Stimulated activated CD8-positive, alpha-beta memory T cell treated with anti-CD3 and anti-CD28 coated beads, Interleukin-4, amount 100 ng/mL, for 1 hour (primary cell): Measurements from ENCODE around the gene CXorf66.
"Not testable (repeated sequence)": the region's sequence is repeated elsewhere in the genome, so short reads cannot be mapped to it uniquely, and the experiment has no call there.

ENCODE experiments used
- DNase-seq, 2 donors: peaks; one replicate each; pipeline ENCODE4 v3.0.0-alpha.2; 2020; ENCODE audit warnings: low read depth in 2 of 2, low spot score in 1 of 2

The CXorf66 gene

DNA sequence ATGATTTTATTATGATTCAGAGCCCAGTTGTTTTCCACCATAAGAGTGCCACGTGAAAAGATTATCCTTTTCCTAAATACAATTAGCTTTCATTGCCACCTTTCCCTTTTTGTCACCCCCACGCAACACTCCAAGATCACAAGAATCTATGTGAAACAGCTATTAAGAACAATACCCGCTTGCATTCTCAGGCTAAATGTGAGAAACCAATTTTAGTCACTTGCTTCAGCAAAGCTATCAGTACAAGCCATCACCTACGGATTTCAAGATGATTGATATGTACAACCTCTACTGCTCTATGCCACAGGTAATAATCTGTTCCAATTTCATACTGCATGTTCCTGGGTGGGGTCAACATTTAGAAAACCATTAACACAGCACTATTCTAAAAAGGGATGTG, 34.9 kb downstream of the CXorf66 start:
- DNase-seq, result no peak

DNA sequence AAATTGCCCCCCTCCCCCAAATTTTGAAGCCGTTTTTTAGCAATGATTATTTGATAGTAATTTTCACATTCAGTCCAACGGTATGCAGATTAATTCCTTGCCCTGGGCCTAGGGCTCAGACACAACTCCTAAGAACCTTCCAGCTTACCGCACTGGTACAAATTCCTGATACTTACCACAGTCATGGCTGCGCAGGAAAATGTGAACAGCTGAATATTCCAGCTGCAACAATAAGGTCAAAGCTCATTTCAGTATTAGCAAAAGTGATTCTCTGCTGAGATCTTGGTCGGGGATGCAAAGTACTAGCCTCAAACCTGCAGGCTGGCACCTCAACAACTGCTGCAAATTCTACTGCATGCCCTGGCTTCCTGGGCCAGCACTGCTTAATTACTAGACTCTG, 35.4 kb downstream of the CXorf66 start:
- no peak for DNase-seq

DNA sequence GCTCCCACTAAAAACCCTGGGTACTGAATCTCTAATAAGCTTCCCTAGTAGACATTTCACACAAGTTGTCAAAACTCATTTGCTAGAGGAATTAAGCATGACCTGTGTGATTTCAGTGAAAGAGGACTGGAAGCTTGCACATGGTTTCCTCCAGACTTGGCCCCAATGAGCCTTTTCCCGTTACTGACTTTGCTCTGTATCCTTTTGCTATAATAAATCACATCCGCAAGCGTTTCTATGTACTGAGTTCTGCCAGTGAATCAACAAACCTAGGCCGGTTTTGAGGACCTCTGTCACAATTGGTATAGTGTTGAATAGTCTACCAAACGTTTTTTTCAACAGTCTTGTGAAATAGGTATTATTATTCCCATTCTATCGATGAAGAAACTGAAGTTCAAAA, 40.6 kb downstream of the CXorf66 start:
- DNase-seq, result no peak

DNA sequence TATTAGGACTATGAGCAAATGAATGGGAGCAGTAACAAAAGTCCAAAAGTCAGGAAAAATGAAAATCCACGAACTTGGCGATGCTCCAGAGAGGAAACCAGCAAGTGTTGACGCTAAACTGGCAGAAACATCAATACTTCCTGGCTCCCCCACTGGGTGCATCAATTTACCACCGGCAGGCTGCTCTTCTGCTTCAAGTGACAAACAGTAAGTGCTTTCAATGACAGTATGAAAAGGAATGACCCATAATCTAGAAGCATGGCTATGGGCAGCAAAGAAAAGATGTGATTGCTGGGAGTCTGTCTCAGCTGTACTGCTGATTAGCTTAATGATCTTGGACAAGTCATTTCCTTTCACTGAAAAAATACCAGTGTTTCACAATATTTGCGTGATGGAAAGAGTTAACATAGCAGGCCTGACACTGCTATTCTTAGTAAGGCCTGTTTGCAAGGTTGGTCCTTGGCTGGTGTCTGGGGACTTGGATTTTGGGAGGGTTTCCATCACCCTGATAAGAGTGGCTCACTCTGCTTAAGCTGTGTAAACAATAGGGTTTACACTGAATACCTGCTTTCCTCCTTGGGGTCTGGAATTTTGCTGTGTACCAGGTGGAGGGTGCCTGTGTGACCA, 41.1 kb downstream of the CXorf66 start:
- DNase-seq, result no peak

DNA sequence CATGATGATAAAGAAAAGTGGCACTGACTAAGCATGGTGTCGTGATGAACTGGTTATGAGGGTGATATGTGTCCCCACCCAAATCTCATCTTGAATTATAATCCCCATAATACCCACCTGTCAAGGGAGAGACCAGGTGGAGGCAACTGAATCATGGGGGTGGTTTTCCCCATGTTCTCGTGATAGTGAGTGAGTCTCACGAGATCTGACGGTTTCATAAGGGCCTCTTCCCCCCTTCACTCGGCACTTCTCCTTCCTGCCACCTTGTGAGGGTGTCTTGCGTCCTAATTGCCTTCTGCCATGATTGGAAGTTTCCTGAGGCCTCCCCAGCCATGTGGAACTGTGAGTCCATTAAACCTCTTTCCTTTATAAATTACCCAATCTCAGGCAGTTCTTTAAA, 44.2 kb downstream of the CXorf66 start:
- DNase-seq, result not testable (repeated sequence)

DNA sequence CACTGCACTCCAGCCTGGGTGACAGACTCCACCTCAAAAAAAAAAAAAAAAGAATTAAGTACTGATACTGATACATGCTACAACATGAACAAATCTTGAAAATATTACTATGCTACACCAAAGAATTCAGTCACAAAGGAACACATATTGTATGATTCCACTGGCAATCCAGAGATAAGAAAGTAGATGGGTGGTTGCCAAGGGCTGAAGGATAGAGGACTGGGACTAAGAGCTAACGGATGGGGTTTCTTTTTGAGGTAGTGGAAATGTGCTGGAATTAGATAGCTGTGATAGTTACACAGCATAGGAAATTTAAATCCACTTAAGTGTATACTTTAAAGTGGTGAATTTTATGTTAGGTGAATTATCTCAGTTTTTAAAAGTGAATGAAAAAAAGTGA, 45.0 kb downstream of the CXorf66 start:
- DNase-seq, result no peak

DNA sequence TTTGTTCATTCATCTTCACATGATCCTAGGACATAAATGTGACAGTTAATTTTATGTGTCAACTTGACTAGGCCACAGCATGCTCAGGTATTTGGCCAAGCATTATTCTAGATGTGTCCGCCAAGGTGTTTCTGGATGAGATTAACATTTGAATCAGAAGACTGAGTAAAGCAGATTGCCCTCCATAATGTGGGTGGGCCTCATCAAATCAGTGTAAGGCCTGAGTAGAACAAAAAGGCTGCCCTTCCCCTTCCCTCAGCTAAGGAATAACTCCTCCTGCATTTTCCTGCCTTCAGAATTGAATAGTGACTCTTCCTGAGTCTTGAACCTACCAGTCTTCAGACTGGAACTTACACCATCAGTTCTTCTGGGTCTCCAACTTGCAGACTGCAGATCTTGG, 50.9 kb downstream of the CXorf66 start:
- no peak for DNase-seq

DNA sequence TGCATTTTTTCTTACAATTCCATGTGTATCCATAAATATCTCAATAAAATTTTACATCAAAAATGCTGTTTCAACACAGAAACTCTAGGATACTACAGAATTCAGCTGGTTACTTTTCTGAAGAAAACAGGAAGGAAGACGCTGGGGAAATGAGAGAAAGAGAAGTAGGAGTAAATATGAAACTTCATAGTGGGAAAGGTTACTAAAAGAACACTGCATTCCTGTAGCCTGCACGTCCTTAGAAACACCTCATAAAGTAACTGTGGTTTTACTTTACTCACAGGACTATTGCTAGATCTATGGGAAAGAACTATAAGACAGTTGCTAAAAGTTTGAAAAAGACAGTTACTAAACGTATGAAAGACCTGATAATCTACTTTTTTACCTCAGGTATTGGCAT, 55.6 kb downstream of the CXorf66 start:
- no peak for DNase-seq

DNA sequence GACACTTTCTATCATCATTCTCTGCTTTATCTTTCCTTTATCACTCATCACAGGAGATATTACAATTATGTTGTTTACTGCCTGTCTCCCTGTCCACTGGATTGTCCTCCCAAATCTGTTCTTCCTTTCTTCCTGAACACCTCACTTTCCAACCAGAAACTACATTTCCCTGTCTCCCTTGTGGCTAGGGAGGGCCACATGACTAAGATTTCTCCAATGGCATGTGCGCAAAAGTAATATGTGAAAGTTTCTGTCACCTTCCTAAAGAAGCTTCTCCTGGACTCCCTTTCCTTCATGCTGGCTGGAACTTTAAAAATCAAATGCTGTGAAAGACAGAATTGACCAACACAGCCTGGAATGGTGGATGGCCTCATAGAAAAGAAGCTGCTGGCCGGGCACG, 58.2 kb downstream of the CXorf66 start:
- no peak for DNase-seq

DNA sequence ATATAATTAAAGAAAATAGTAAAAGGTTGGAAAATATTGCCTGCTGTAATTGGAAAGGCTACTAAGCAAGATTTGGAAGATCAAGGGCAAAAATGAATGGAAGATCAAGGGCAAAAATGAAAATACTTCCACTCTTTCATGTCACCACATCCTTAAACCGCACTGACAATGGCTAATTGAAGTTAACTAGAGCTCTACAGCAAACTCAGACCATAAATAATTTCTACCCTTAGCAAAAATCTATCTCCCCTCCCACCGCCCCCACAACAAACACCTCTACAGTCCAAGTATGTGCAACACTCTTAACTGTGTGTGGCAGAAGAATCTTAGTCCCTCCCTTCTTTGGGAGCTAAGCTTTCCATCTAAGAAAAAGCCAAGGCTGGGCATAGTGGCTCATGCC, 59.6 kb downstream of the CXorf66 start:
- no peak for DNase-seq
